ENCODE data around the gene LRBA.
"Not testable (repeated sequence)": the region's sequence is repeated elsewhere in the genome, so short reads cannot be mapped to it uniquely, and the experiment has no call there.

LRBA gene

GRCh38 chr4:151029537-151029936 lies 14.5 kb upstream of the LRBA start:
- no peak overlapping the region for H2AFZ ChIP-seq (ENCODE audit: low read length)
- H4K20me1 ChIP-seq (ENCODE audit: insufficient read depth, low read length) = no peaks in the 10 kb centered on the region
- H3K27me3 ChIP-seq (replicated peaks; ENCODE audit: insufficient read depth, low read length) = no peaks in the 10 kb centered on the region
- no peaks in the 10 kb centered on the region for H3K79me2 ChIP-seq (ENCODE audit: low read length)
- no peak overlapping the region for H3K9ac ChIP-seq (ENCODE audit: low read length)
- no peaks in the 10 kb centered on the region for H3F3A ChIP-seq (ENCODE audit: insufficient read depth, low read length)
- H3K9me2 ChIP-seq (replicated peaks; ENCODE audit: insufficient read depth, low read length) = no peaks in the 10 kb centered on the region
- no peak overlapping the region for H3K4me2 ChIP-seq (ENCODE audit: low read depth, low read length)
- no peak for DNase-seq
- no peak overlapping the region for H3K4me3 ChIP-seq (ENCODE audit: low read length)
- H3K9me3 ChIP-seq (replicated peaks; ENCODE audit: insufficient read depth, low read length) = no peaks in the 10 kb centered on the region
- no peak overlapping the region for H3K27ac ChIP-seq (ENCODE audit: low read length)
- no peaks in the 10 kb centered on the region for H3K36me3 ChIP-seq (replicated peaks; ENCODE audit: insufficient read depth, low read length)
- no peaks in the 10 kb centered on the region for H3K4me1 ChIP-seq (ENCODE audit: low read length)
- TF ChIP-seq CTCF (IDR thresholded peaks at IDR 0.05; ENCODE audit: low read length) (no peak), EZH2phosphoT487 (IDR thresholded peaks at IDR 0.05; ENCODE audit: low read length) (no peak), EZH2 (optimal IDR thresholded peaks at IDR 0.05; ENCODE audit: low read depth, low read length) (no peak)

- H3K9me2 ChIP-seq (replicated peaks; ENCODE audit: insufficient read depth, low read length); H3K27me3 ChIP-seq (replicated peaks; ENCODE audit: insufficient read depth, low read length); H3K4me3 ChIP-seq (ENCODE audit: low read length); H3K4me1 ChIP-seq (ENCODE audit: low read length); H3K9ac ChIP-seq (ENCODE audit: low read length); H3K9me3 ChIP-seq (replicated peaks; ENCODE audit: insufficient read depth, low read length); H3K36me3 ChIP-seq (replicated peaks; ENCODE audit: insufficient read depth, low read length); H3K27ac ChIP-seq (ENCODE audit: low read length); H3K4me2 ChIP-seq (ENCODE audit: low read depth, low read length); DNase-seq; H4K20me1 ChIP-seq (ENCODE audit: insufficient read depth, low read length); H3K79me2 ChIP-seq (ENCODE audit: low read length); H2AFZ ChIP-seq (ENCODE audit: low read length); H3F3A ChIP-seq (ENCODE audit: insufficient read depth, low read length): not testable (repeated sequence)
These were observed 13.9 kb upstream of the LRBA start for GRCh38 chr4:151029006-151029405.

- Histone ChIP-seq H3K4me1 (ENCODE audit: low read length) (no peaks in the 10 kb centered on the region), H3F3A (ENCODE audit: insufficient read depth, low read length) (no peaks in the 10 kb centered on the region), H3K79me2 (ENCODE audit: low read length) (no peaks in the 10 kb centered on the region), H3K27me3 (replicated peaks; ENCODE audit: insufficient read depth, low read length) (no peaks in the 10 kb centered on the region), H3K4me2 (ENCODE audit: low read depth, low read length) (no peak overlapping the region), H3K9me3 (replicated peaks; ENCODE audit: insufficient read depth, low read length) (no peaks in the 10 kb centered on the region), H4K20me1 (ENCODE audit: insufficient read depth, low read length) (no peaks in the 10 kb centered on the region), H3K27ac (ENCODE audit: low read length) (no peak overlapping the region), H3K36me3 (replicated peaks; ENCODE audit: insufficient read depth, low read length) (no peaks in the 10 kb centered on the region), H2AFZ (ENCODE audit: low read length) (no peak overlapping the region), H3K9me2 (replicated peaks; ENCODE audit: insufficient read depth, low read length) (no peaks in the 10 kb centered on the region), H3K4me3 (ENCODE audit: low read length) (no peak overlapping the region), H3K9ac (ENCODE audit: low read length) (no peak overlapping the region)
- TF ChIP-seq EZH2phosphoT487 (IDR thresholded peaks at IDR 0.05; ENCODE audit: low read length) (no peak), CTCF (IDR thresholded peaks at IDR 0.05; ENCODE audit: low read length) (no peak), EZH2 (optimal IDR thresholded peaks at IDR 0.05; ENCODE audit: low read depth, low read length) (no peak)
- DNase-seq = no peak
These were observed 10.7 kb upstream of the LRBA start for GRCh38 chr4:151025759-151026158.

GRCh38 chr4:151022586-151022985 lies 7.5 kb upstream of the LRBA start:
- Histone ChIP-seq H3K4me1 (ENCODE audit: low read length) (no peaks in the 10 kb centered on the region), H3K36me3 (replicated peaks; ENCODE audit: insufficient read depth, low read length) (no peaks in the 10 kb centered on the region), H3F3A (ENCODE audit: insufficient read depth, low read length) (no peaks in the 10 kb centered on the region), H3K27me3 (replicated peaks; ENCODE audit: insufficient read depth, low read length) (no peaks in the 10 kb centered on the region), H4K20me1 (ENCODE audit: insufficient read depth, low read length) (no peaks in the 10 kb centered on the region), H3K79me2 (ENCODE audit: low read length) (no peaks in the 10 kb centered on the region), H3K27ac (ENCODE audit: low read length) (no peak overlapping the region), H3K9ac (ENCODE audit: low read length) (no peak overlapping the region), H2AFZ (ENCODE audit: low read length) (no peak overlapping the region), H3K4me3 (ENCODE audit: low read length) (no peak overlapping the region), H3K4me2 (ENCODE audit: low read depth, low read length) (no peak overlapping the region), H3K9me3 (replicated peaks; ENCODE audit: insufficient read depth, low read length) (no peaks in the 10 kb centered on the region), H3K9me2 (replicated peaks; ENCODE audit: insufficient read depth, low read length) (no peaks in the 10 kb centered on the region)
- DNase-seq = no peak
- no peak for TF ChIP-seq EZH2phosphoT487 (IDR thresholded peaks at IDR 0.05; ENCODE audit: low read length)
- no peak for TF ChIP-seq CTCF (IDR thresholded peaks at IDR 0.05; ENCODE audit: low read length)
- TF ChIP-seq EZH2 (optimal IDR thresholded peaks at IDR 0.05; ENCODE audit: low read depth, low read length) = no peak

Data from MM.1S (cell line).